Activated naive CD4-positive, alpha-beta T cell treated with anti-CD3 and anti-CD28 coated beads for 36 hours (primary cell): ENCODE measurements around the gene RBKS. TPM values are rescaled to one million over a fixed set of nuclear protein-coding genes. Genes with fewer than 3 reads are reported as not detected.

ENCODE experiments used
- CTCF ChIA-PET: fragments of 350-600 bp; sonication (Branson Sonifier 250); formaldehyde crosslinking; loops from one replicate; lab custom pipeline; 2021; ENCODE audit warnings: antibody characterized with exemption; lab: Charles Lee
- DNase-seq: peaks from one replicate; pipeline ENCODE4 v3.0.0-alpha.2; 2020
- H3K27ac Mint-ChIP-seq: one replicate; pipeline ENCODE4 v1.8.0; 2021; ENCODE audit warnings: mild to moderate bottlenecking, mixed read lengths
- H3K27me3 Mint-ChIP-seq: one replicate; pipeline ENCODE4 v1.8.0; 2021; ENCODE audit warnings: low read depth, mixed read lengths
- H3K36me3 Mint-ChIP-seq: one replicate; pipeline ENCODE4 v1.8.0; 2021; ENCODE audit warnings: low read depth, mixed read lengths
- H3K4me1 Mint-ChIP-seq: one replicate; pipeline ENCODE4 v1.8.0; 2021; ENCODE audit warnings: low read depth, mixed read lengths
- H3K4me3 Mint-ChIP-seq: one replicate; pipeline ENCODE4 v1.8.0; 2021; ENCODE audit warnings: mild to moderate bottlenecking, moderate library complexity, mixed read lengths
- H3K9me3 Mint-ChIP-seq: one replicate; pipeline ENCODE4 v1.8.0; 2021; ENCODE audit warnings: mixed read lengths
- intact Hi-C: fragments of 100-400 bp; cut with micrococcal nuclease; formaldehyde crosslinking; loops from one replicate; pipeline ENCODE4 v1.15.1; 2023
- total RNA-seq, 2 experiments: library from RNA; stranded (reverse); gene quantifications; one replicate each; pipeline ENCODE4 v1.2.3, GENCODE V29; 2021

RBKS gene
- total RNA-seq, 2 experiments from 2014 or later, result 1.1 to 1.2 TPM

- Mint-ChIP-seq H3K4me3 (no peak overlapping the region), H3K27ac (no peak overlapping the region), H3K27me3 (no peaks in the 10 kb centered on the region), H3K4me1 (peaks cover under 1% of the 10 kb centered on the region), H3K36me3 (no peaks in the 10 kb centered on the region), H3K9me3 (no peaks in the 10 kb centered on the region)
- intact Hi-C loops, result no loop called here
- CTCF ChIA-PET, result no interaction called here
- no peak for DNase-seq
Measured at GRCh38 chr2:27802547-27802946, 87.6 kb downstream of the RBKS start.

GRCh38 chr2:27800856-27801255 lies 89.3 kb downstream of the RBKS start:
- H3K9me3 Mint-ChIP-seq, result no peaks in the 10 kb centered on the region
- H3K27me3 Mint-ChIP-seq, result no peaks in the 10 kb centered on the region
- no peaks in the 10 kb centered on the region for H3K4me1 Mint-ChIP-seq
- no peak overlapping the region for H3K4me3 Mint-ChIP-seq
- intact Hi-C loops, result no loop called here
- CTCF ChIA-PET, result no interaction called here
- no peaks in the 10 kb centered on the region for H3K36me3 Mint-ChIP-seq
- no peak for DNase-seq
- H3K27ac Mint-ChIP-seq, result no peak overlapping the region

GRCh38 chr2:27799646-27800010 lies 90.6 kb downstream of the RBKS start:
- H3K36me3 Mint-ChIP-seq, result no peaks in the 10 kb centered on the region
- no peaks in the 10 kb centered on the region for H3K9me3 Mint-ChIP-seq
- no peak overlapping the region for H3K4me3 Mint-ChIP-seq
- no peak overlapping the region for H3K27ac Mint-ChIP-seq
- DNase-seq, result no peak
- CTCF ChIA-PET, result interaction anchor here (0.7 to 1.5 kb wide), 2 partner anchors 45 to 300 kb away, joined by 3 to 7 read pairs; no protein-coding TSS in a partner anchor
- H3K4me1 Mint-ChIP-seq, result no peaks in the 10 kb centered on the region
- H3K27me3 Mint-ChIP-seq, result no peaks in the 10 kb centered on the region
- intact Hi-C loops, result no loop called here

- Mint-ChIP-seq H3K9me3 (no peaks in the 10 kb centered on the region), H3K36me3 (no peaks in the 10 kb centered on the region), H3K4me3 (no peak overlapping the region), H3K27ac (no peak overlapping the region), H3K27me3 (no peaks in the 10 kb centered on the region), H3K4me1 (no peaks in the 10 kb centered on the region)
- no peak for DNase-seq
- CTCF ChIA-PET, result interaction anchor here (1.5 kb wide), 1 partner anchor 45 kb away, joined by 3 read pairs; no protein-coding TSS in a partner anchor
- intact Hi-C loops, result no loop called here
Measured at GRCh38 chr2:27798948-27799645, 91.1 kb downstream of the RBKS start.

- Mint-ChIP-seq H3K4me1 (no peaks in the 10 kb centered on the region), H3K9me3 (no peaks in the 10 kb centered on the region), H3K4me3 (no peak overlapping the region), H3K27me3 (no peaks in the 10 kb centered on the region), H3K36me3 (no peaks in the 10 kb centered on the region), H3K27ac (no peak overlapping the region)
- CTCF ChIA-PET, result interaction anchor here (1.5 kb wide), 1 partner anchor 44 kb away, joined by 3 read pairs; no protein-coding TSS in a partner anchor
- intact Hi-C loops, result no loop called here
- no peak for DNase-seq
Measured at GRCh38 chr2:27798486-27798885, 91.7 kb downstream of the RBKS start.

- Mint-ChIP-seq H3K4me3 (no peak overlapping the region), H3K36me3 (no peaks in the 10 kb centered on the region), H3K27me3 (no peaks in the 10 kb centered on the region), H3K4me1 (no peaks in the 10 kb centered on the region), H3K27ac (no peak overlapping the region), H3K9me3 (no peaks in the 10 kb centered on the region)
- intact Hi-C loops, result no loop called here
- DNase-seq, result no peak
- CTCF ChIA-PET, result no interaction called here
Measured at GRCh38 chr2:27797841-27798240, 92.3 kb downstream of the RBKS start.

- Mint-ChIP-seq H3K27me3 (no peaks in the 10 kb centered on the region), H3K4me1 (no peaks in the 10 kb centered on the region), H3K9me3 (no peaks in the 10 kb centered on the region), H3K4me3 (no peak overlapping the region), H3K36me3 (no peaks in the 10 kb centered on the region), H3K27ac (no peak overlapping the region)
- CTCF ChIA-PET, result no interaction called here
- intact Hi-C loops, result no loop called here
- no peak for DNase-seq
Measured at GRCh38 chr2:27796791-27797765, 93.1 kb downstream of the RBKS start.

- H3K4me1 Mint-ChIP-seq, result no peaks in the 10 kb centered on the region
- H3K36me3 Mint-ChIP-seq, result no peaks in the 10 kb centered on the region
- no peaks in the 10 kb centered on the region for H3K9me3 Mint-ChIP-seq
- H3K4me3 Mint-ChIP-seq, result no peak overlapping the region
- CTCF ChIA-PET, result no interaction called here
- intact Hi-C loops, result no loop called here
- DNase-seq, result no peak
- no peak overlapping the region for H3K27ac Mint-ChIP-seq
- no peaks in the 10 kb centered on the region for H3K27me3 Mint-ChIP-seq
Measured at GRCh38 chr2:27795868-27796277, 94.3 kb downstream of the RBKS start.

GRCh38 chr2:27795093-27795834 lies 94.9 kb downstream of the RBKS start:
- CTCF ChIA-PET, result no interaction called here
- no peak overlapping the region for H3K4me3 Mint-ChIP-seq
- DNase-seq, result no peak
- H3K9me3 Mint-ChIP-seq, result no peaks in the 10 kb centered on the region
- intact Hi-C loops, result no loop called here
- no peaks in the 10 kb centered on the region for H3K4me1 Mint-ChIP-seq
- no peaks in the 10 kb centered on the region for H3K36me3 Mint-ChIP-seq
- H3K27me3 Mint-ChIP-seq, result no peaks in the 10 kb centered on the region
- H3K27ac Mint-ChIP-seq, result no peak overlapping the region

GRCh38 chr2:27792759-27793158 lies 97.4 kb downstream of the RBKS start:
- Mint-ChIP-seq H3K27ac (no peak overlapping the region), H3K36me3 (no peaks in the 10 kb centered on the region), H3K9me3 (no peaks in the 10 kb centered on the region), H3K4me3 (no peak overlapping the region), H3K27me3 (no peaks in the 10 kb centered on the region), H3K4me1 (no peaks in the 10 kb centered on the region)
- CTCF ChIA-PET, result interaction anchor here (0.6 kb wide), 1 partner anchor 36 kb away, joined by 3 read pairs; no protein-coding TSS in a partner anchor
- intact Hi-C loops, result no loop called here
- no peak for DNase-seq

GRCh38 chr2:27790796-27791195 lies 99.4 kb downstream of the RBKS start:
- no peaks in the 10 kb centered on the region for H3K27me3 Mint-ChIP-seq
- no peaks in the 10 kb centered on the region for H3K36me3 Mint-ChIP-seq
- intact Hi-C loops, result no loop called here
- H3K4me1 Mint-ChIP-seq, result no peaks in the 10 kb centered on the region
- no peak overlapping the region for H3K27ac Mint-ChIP-seq
- no peak overlapping the region for H3K4me3 Mint-ChIP-seq
- no peaks in the 10 kb centered on the region for H3K9me3 Mint-ChIP-seq
- no peak for DNase-seq
- CTCF ChIA-PET, result no interaction called here

- H3K4me3 Mint-ChIP-seq, result no peak overlapping the region
- H3K27me3 Mint-ChIP-seq, result no peaks in the 10 kb centered on the region
- H3K9me3 Mint-ChIP-seq, result no peaks in the 10 kb centered on the region
- CTCF ChIA-PET, result no interaction called here
- no peak for DNase-seq
- H3K4me1 Mint-ChIP-seq, result peaks cover 13% of the 10 kb centered on the region
- peaks cover 9% of the 10 kb centered on the region for H3K36me3 Mint-ChIP-seq
- intact Hi-C loops, result no loop called here
- H3K27ac Mint-ChIP-seq, result no peak overlapping the region
Measured at GRCh38 chr2:27782701-27783100, 107.5 kb downstream of the RBKS start.
